ENCODE data around the gene TAS2R38.
"Not testable (repeated sequence)": the region's sequence is repeated elsewhere in the genome, so short reads cannot be mapped to it uniquely, and the experiment has no call there.

Gene TAS2R38

GRCh38 chr7:141973673-141974072 is at the start of gene TAS2R38:
TSS of gene TAS2R38 (minus strand) at chr7:141973773. CDS start at chr7:141973689, 84 bp downstream.
- DNase-seq = no peak

GRCh38 chr7:142018154-142018553 is 44.6 kb upstream of the TAS2R38 start:
- no peak for DNase-seq

GRCh38 chr7:142017451-142017850 is 43.9 kb upstream of the TAS2R38 start:
- no peak for DNase-seq

GRCh38 chr7:142012825-142013511 is 39.4 kb upstream of the TAS2R38 start:
- DNase-seq = no peak

- no peak for DNase-seq
Observed at GRCh38 chr7:142010952-142011548, 37.5 kb upstream of the TAS2R38 start.

GRCh38 chr7:142009187-142009586 is 35.6 kb upstream of the TAS2R38 start:
- no peak for DNase-seq

GRCh38 chr7:142006577-142006976 is 33.0 kb upstream of the TAS2R38 start:
- DNase-seq = no peak

GRCh38 chr7:142002179-142002578 is 28.6 kb upstream of the TAS2R38 start:
- DNase-seq = no peak

- DNase-seq = no peak
Observed at GRCh38 chr7:142001163-142001874, 27.7 kb upstream of the TAS2R38 start.

- DNase-seq = no peak
Observed at GRCh38 chr7:142000244-142000643, 26.7 kb upstream of the TAS2R38 start.

GRCh38 chr7:141999058-141999623 is 25.6 kb upstream of the TAS2R38 start:
- no peak for DNase-seq

- no peak for DNase-seq
Observed at GRCh38 chr7:141993354-141993753, 19.8 kb upstream of the TAS2R38 start.

GRCh38 chr7:141992688-141993087 is 19.1 kb upstream of the TAS2R38 start:
- DNase-seq = no peak

- DNase-seq = no peak
Observed at GRCh38 chr7:141992156-141992555, 18.6 kb upstream of the TAS2R38 start.

- no peak for DNase-seq
Observed at GRCh38 chr7:141991140-141991539, 17.6 kb upstream of the TAS2R38 start.

GRCh38 chr7:141990011-141990725 is 16.6 kb upstream of the TAS2R38 start:
- no peak for DNase-seq

GRCh38 chr7:141987803-141988202 is 14.2 kb upstream of the TAS2R38 start:
- DNase-seq = not testable (repeated sequence)

- DNase-seq = no peak
Observed at GRCh38 chr7:141986923-141987322, 13.3 kb upstream of the TAS2R38 start.

- not testable (repeated sequence) for DNase-seq
Observed at GRCh38 chr7:141985926-141986325, 12.4 kb upstream of the TAS2R38 start.

- DNase-seq = no peak
Observed at GRCh38 chr7:141979568-141979967, 6.0 kb upstream of the TAS2R38 start.

GRCh38 chr7:141978351-141978750 is 4.8 kb upstream of the TAS2R38 start:
- no peak for DNase-seq

- DNase-seq = no peak
Observed at GRCh38 chr7:141976524-141977245, 3.1 kb upstream of the TAS2R38 start.
